ENCODE measurements around the gene CDHR3.

Gene CDHR3

DNA sequence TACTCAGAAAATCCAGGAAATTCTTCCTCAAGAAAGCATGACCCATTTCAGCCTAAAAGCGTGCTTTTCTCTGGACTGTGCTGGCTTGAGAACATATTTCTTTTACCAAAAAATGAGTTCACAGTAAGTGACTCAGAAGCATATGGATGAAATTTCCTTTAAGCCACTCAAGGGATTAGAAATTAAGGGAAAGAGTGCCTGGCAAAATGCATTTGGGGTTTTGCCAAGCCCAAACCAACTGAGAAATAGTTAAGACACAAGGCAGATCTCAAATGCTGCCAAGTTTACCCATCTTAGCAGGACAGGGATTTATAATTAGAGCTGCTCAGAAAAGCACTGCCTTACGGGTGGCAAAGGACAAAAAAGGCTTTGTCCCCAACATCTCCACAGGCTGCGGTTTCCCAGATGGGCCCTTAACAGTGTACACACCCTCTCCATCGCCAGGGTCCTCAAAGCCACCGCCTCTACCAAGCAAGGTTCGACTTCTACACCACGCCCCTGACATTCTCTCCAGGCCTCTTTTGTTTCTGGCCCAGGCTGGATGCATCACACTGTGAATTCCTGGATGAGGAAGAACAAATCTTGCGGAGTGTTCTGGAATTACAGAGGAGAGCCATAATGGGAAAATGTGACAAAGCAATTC, 30.1 kb upstream of the CDHR3 start:
- Histone ChIP-seq H3K36me3 (ENCODE audit: insufficient read depth) (no peaks in the 10 kb centered on the region), H3K27ac (no peak overlapping the region), H3K27me3 (ENCODE audit: insufficient read depth, low read depth) (no peaks in the 10 kb centered on the region; the same call in 1 of the 2 replicates), H2AFZ (ENCODE audit: low read depth) (no peak overlapping the region), H3K4me2 (no peak overlapping the region), H3K4me3 (IDR thresholded peaks at IDR 0.05; ENCODE audit: insufficient read depth, low read depth, low read length) (no peak overlapping the region), H3K79me2 (ENCODE audit: insufficient read depth, low read depth) (no peaks in the 10 kb centered on the region), H3K4me1 (ENCODE audit: low read depth, poor library complexity, severe bottlenecking) (no peaks in the 10 kb centered on the region), H4K20me1 (ENCODE audit: insufficient read depth) (no peaks in the 10 kb centered on the region), H3K9ac (no peak overlapping the region)
- TF ChIP-seq, protein P1, sequence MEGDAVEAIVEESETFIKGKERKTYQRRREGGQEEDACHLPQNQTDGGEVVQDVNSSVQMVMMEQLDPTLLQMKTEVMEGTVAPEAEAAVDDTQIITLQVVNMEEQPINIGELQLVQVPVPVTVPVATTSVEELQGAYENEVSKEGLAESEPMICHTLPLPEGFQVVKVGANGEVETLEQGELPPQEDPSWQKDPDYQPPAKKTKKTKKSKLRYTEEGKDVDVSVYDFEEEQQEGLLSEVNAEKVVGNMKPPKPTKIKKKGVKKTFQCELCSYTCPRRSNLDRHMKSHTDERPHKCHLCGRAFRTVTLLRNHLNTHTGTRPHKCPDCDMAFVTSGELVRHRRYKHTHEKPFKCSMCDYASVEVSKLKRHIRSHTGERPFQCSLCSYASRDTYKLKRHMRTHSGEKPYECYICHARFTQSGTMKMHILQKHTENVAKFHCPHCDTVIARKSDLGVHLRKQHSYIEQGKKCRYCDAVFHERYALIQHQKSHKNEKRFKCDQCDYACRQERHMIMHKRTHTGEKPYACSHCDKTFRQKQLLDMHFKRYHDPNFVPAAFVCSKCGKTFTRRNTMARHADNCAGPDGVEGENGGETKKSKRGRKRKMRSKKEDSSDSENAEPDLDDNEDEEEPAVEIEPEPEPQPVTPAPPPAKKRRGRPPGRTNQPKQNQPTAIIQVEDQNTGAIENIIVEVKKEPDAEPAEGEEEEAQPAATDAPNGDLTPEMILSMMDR (conservative IDR thresholded peaks at IDR 0.05; ENCODE audit: low read depth, low read length) = no peak

DNA sequence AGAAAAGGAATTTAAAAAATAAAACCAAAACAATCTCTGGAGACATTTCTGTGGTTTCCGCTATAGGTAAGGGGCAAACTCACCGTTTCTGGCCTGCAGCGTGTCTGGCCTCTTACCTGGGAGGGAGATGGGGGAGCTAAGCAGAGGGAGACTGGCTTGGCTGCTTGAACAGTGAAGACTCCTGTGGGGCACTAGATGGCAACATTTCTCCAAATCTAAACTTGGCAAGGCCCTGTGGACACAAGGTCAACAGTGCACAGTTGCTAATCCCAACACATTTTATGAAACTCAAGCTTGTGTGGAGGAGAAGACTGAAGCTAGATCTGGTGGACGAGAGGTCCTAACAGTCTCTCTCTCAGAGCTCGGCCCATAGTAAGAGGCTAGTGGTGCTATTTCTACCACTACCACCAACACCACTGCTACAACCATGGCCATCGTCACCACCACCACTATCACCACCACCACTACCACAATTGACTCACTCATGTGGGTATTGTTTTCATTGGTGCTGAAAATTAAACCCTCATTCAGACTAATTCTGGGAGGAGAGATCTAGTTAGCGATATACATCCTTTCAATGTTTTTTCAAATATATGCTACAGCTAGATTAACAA, 28.4 kb upstream of the CDHR3 start:
- H3K79me2 ChIP-seq (ENCODE audit: insufficient read depth, low read depth) = no peaks in the 10 kb centered on the region
- no peak overlapping the region for H2AFZ ChIP-seq (ENCODE audit: low read depth)
- no peak overlapping the region for H3K4me3 ChIP-seq (IDR thresholded peaks at IDR 0.05; ENCODE audit: insufficient read depth, low read depth, low read length)
- TF ChIP-seq, protein P1 (conservative IDR thresholded peaks at IDR 0.05; ENCODE audit: low read depth, low read length) = peak; percentile 45
- no peaks in the 10 kb centered on the region; the same call in 1 of the 2 replicates for H3K27me3 ChIP-seq (ENCODE audit: insufficient read depth, low read depth)
- H3K36me3 ChIP-seq (ENCODE audit: insufficient read depth) = no peaks in the 10 kb centered on the region
- H3K4me1 ChIP-seq (ENCODE audit: low read depth, poor library complexity, severe bottlenecking) = no peaks in the 10 kb centered on the region
- H3K4me2 ChIP-seq = no peak overlapping the region
- no peak overlapping the region for H3K27ac ChIP-seq
- no peaks in the 10 kb centered on the region for H4K20me1 ChIP-seq (ENCODE audit: insufficient read depth)
- H3K9ac ChIP-seq = no peak overlapping the region

- no peak overlapping the region for H3K4me3 ChIP-seq (IDR thresholded peaks at IDR 0.05; ENCODE audit: insufficient read depth, low read depth, low read length)
- H3K4me2 ChIP-seq = no peak overlapping the region
- H3K36me3 ChIP-seq (ENCODE audit: insufficient read depth) = no peaks in the 10 kb centered on the region
- H3K79me2 ChIP-seq (ENCODE audit: insufficient read depth, low read depth) = no peaks in the 10 kb centered on the region
- no peak overlapping the region for H2AFZ ChIP-seq (ENCODE audit: low read depth)
- TF ChIP-seq, protein P1 (conservative IDR thresholded peaks at IDR 0.05; ENCODE audit: low read depth, low read length) = no peak
- H3K4me1 ChIP-seq (ENCODE audit: low read depth, poor library complexity, severe bottlenecking) = no peaks in the 10 kb centered on the region
- no peaks in the 10 kb centered on the region for H4K20me1 ChIP-seq (ENCODE audit: insufficient read depth)
- no peak overlapping the region for H3K9ac ChIP-seq
- no peaks in the 10 kb centered on the region; the same call in 1 of the 2 replicates for H3K27me3 ChIP-seq (ENCODE audit: insufficient read depth, low read depth)
- no peak overlapping the region for H3K27ac ChIP-seq
Measured at GRCh38 chr7:105935250-105935649, 27.8 kb upstream of the CDHR3 start.

- H3K4me1 ChIP-seq (ENCODE audit: low read depth, poor library complexity, severe bottlenecking) = no peaks in the 10 kb centered on the region
- no peaks in the 10 kb centered on the region for H4K20me1 ChIP-seq (ENCODE audit: insufficient read depth)
- H3K4me2 ChIP-seq = no peak overlapping the region
- no peaks in the 10 kb centered on the region for H3K36me3 ChIP-seq (ENCODE audit: insufficient read depth)
- TF ChIP-seq, protein P1 (conservative IDR thresholded peaks at IDR 0.05; ENCODE audit: low read depth, low read length) = no peak
- no peaks in the 10 kb centered on the region for H3K79me2 ChIP-seq (ENCODE audit: insufficient read depth, low read depth)
- no peak overlapping the region for H3K27ac ChIP-seq
- no peak overlapping the region for H2AFZ ChIP-seq (ENCODE audit: low read depth)
- no peak overlapping the region for H3K9ac ChIP-seq
- H3K4me3 ChIP-seq (IDR thresholded peaks at IDR 0.05; ENCODE audit: insufficient read depth, low read depth, low read length) = no peak overlapping the region
- no peaks in the 10 kb centered on the region; the same call in 1 of the 2 replicates for H3K27me3 ChIP-seq (ENCODE audit: insufficient read depth, low read depth)
Measured at GRCh38 chr7:105937411-105937810, 25.7 kb upstream of the CDHR3 start.
